ENCODE measurements around the gene OIT3. TPM values are rescaled to one million over a fixed set of nuclear protein-coding genes. Genes with fewer than 3 reads are reported as not detected.
"Not testable (repeated sequence)": the region's sequence is repeated elsewhere in the genome, so short reads cannot be mapped to it uniquely, and the experiment has no call there.

Gene OIT3
- polyA plus RNA-seq, 2 of the 4 experiments (the other 2 are of a cell fraction), result 0.06 to 0.08 TPM

DNA sequence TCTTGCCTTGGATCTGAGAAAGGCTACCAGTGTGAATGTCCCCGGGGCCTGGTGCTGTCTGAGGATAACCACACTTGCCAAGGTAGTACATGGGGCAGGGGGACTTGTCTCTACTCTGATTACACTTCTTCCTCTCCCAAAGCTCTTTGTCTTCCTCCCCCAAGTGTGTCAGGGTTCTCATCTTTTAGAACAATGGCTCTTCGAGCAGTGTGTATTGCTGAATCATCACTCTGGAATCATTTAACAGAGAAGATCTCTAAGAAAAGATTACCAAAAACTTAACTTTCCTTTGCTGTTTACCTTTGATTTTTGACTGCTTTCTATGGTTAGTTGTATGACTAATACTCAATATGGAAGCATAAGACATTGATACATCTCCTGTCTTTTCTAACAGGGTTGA is 18.2 kb downstream of the OIT3 start:
- no peaks in the 10 kb centered on the region for H3K9me3 ChIP-seq
- H3K4me2 ChIP-seq, result no peak overlapping the region
- H3K27ac ChIP-seq, result no peak overlapping the region
- DNase-seq (ENCODE audit: low read depth in 1 of 2, low spot score in 1 of 2) (no peak), FAIRE-seq (no peak), ATAC-seq (no peak)
- TF ChIP-seq MAFK (IDR thresholded peaks at IDR 0.05; ENCODE audit: partially characterized antibody), result peak; percentile 80
- TF ChIP-seq, protein P1, sequence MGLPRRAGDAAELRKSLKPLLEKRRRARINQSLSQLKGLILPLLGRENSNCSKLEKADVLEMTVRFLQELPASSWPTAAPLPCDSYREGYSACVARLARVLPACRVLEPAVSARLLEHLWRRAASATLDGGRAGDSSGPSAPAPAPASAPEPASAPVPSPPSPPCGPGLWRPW (IDR thresholded peaks at IDR 0.05), result no peak
- CTCF ChIA-PET, result no interaction called here
- H3K4me1 ChIP-seq, result no peaks in the 10 kb centered on the region
- H3K4me3 ChIP-seq, result no peak overlapping the region
- 96% methylated on average over 2 of the region's 2 CpGs for WGBS (ENCODE audit: missing lambda C conversion rate)
- POLR2A ChIA-PET, result no interaction called here

DNA sequence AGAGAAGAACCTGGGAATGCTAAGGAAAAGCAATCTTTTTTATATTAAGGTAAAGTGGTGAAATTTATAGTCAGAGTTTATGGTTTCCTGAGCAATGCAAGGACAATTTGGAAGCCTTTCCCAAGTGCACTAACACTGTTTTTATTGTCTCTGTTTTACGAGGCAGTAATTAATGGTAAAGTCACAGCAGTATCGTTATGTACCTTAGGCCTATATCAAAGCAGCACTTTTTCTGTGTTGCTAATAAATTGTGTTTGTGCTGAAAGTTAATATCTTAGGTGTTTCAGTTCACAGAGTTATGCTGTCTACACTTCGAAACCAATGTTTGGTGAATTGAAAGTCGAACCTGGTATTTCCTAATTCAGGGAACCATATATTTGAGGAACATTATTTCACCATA is 19.2 kb downstream of the OIT3 start:
- H3K27ac ChIP-seq, result no peak overlapping the region
- CTCF ChIA-PET, result no interaction called here
- POLR2A ChIA-PET, result no interaction called here
- no peak overlapping the region for H3K4me3 ChIP-seq
- 84% methylated on average over 4 of the region's 4 CpGs for WGBS (ENCODE audit: missing lambda C conversion rate)
- H3K4me2 ChIP-seq, result no peak overlapping the region
- H3K9me3 ChIP-seq, result no peaks in the 10 kb centered on the region
- ATAC-seq (no peak), FAIRE-seq (no peak), DNase-seq (ENCODE audit: low read depth in 1 of 2, low spot score in 1 of 2) (no peak)
- TF ChIP-seq KDM5A (IDR thresholded peaks at IDR 0.05) (no peak), CHD4 (IDR thresholded peaks at IDR 0.05; ENCODE audit: borderline replicate concordance) (no peak), KDM1A (IDR thresholded peaks at IDR 0.05; ENCODE audit: low read depth) (no peak), RFX5 (IDR thresholded peaks at IDR 0.05) (no peak), HOXA7 (CRISPR knock-in tag; IDR thresholded peaks at IDR 0.05) (no peak), HOXB13 (CRISPR knock-in tag; IDR thresholded peaks at IDR 0.05; ENCODE audit: low read depth) (no peak), EP300 (IDR thresholded peaks at IDR 0.05) (no peak), FOXS1 (CRISPR knock-in tag; IDR thresholded peaks at IDR 0.05) (no peak)
- TF ChIP-seq, protein P2, sequence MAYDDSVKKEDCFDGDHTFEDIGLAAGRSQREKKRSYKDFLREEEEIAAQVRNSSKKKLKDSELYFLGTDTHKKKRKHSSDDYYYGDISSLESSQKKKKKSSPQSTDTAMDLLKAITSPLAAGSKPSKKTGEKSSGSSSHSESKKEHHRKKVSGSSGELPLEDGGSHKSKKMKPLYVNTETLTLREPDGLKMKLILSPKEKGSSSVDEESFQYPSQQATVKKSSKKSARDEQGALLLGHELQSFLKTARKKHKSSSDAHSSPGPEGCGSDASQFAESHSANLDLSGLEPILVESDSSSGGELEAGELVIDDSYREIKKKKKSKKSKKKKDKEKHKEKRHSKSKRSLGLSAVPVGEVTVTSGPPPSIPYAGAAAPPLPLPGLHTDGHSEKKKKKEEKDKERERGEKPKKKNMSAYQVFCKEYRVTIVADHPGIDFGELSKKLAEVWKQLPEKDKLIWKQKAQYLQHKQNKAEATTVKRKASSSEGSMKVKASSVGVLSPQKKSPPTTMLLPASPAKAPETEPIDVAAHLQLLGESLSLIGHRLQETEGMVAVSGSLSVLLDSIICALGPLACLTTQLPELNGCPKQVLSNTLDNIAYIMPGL (CRISPR knock-in tag; IDR thresholded peaks at IDR 0.05; ENCODE audit: borderline replicate concordance), result no peak
- TF ChIP-seq, protein P3, sequence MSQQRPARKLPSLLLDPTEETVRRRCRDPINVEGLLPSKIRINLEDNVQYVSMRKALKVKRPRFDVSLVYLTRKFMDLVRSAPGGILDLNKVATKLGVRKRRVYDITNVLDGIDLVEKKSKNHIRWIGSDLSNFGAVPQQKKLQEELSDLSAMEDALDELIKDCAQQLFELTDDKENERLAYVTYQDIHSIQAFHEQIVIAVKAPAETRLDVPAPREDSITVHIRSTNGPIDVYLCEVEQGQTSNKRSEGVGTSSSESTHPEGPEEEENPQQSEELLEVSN (IDR thresholded peaks at IDR 0.05; ENCODE audit: borderline replicate concordance, low read depth), result no peak
- TF ChIP-seq, protein P4, sequence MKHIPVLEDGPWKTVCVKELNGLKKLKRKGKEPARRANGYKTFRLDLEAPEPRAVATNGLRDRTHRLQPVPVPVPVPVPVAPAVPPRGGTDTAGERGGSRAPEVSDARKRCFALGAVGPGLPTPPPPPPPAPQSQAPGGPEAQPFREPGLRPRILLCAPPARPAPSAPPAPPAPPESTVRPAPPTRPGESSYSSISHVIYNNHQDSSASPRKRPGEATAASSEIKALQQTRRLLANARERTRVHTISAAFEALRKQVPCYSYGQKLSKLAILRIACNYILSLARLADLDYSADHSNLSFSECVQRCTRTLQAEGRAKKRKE (CRISPR knock-in tag; IDR thresholded peaks at IDR 0.05; ENCODE audit: low read depth), result no peak
- H3K4me1 ChIP-seq, result no peaks in the 10 kb centered on the region

DNA sequence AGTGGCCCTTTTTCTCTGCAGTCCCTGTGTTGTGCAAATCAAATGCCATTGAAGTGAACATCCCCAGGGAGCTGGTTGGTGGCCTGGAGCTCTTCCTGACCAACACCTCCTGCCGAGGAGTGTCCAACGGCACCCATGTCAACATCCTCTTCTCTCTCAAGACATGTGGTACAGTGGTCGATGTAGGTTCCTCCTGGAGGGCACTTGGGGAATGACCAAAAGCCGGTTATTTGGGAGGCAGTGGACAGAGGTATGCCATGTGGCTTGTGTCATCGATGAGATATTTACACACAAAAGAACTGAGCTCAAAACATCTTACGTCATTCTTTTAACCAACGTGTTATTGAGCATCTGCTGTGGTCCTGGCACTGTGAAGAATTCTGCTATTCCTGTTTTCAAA is 19.7 kb downstream of the OIT3 start:
- Histone ChIP-seq H3K4me2 (no peak overlapping the region), H3K4me3 (no peak overlapping the region), H3K27ac (no peak overlapping the region), H3K4me1 (no peaks in the 10 kb centered on the region), H3K9me3 (no peaks in the 10 kb centered on the region)
- TF ChIP-seq ESRRA (IDR thresholded peaks at IDR 0.05; ENCODE audit: borderline replicate concordance, low read length) (no peak), RARB (CRISPR knock-in tag; IDR thresholded peaks at IDR 0.05) (no peak), HOXB13 (CRISPR knock-in tag; IDR thresholded peaks at IDR 0.05; ENCODE audit: low read depth) (no peak), MAZ (IDR thresholded peaks at IDR 0.05; ENCODE audit: borderline replicate concordance, low read depth, low read length) (no peak), EHF (CRISPR knock-in tag; IDR thresholded peaks at IDR 0.05) (no peak), JUNB (IDR thresholded peaks at IDR 0.05) (no peak), MYC (IDR thresholded peaks at IDR 0.05; ENCODE audit: borderline replicate concordance, low read length) (no peak), POLR2A (IDR thresholded peaks at IDR 0.05; ENCODE audit: low read length) (no peak), HDAC2 (IDR thresholded peaks at IDR 0.05) (no peak), ZSCAN20 (CRISPR knock-in tag; IDR thresholded peaks at IDR 0.05) (no peak)
- TF ChIP-seq, protein P5, sequence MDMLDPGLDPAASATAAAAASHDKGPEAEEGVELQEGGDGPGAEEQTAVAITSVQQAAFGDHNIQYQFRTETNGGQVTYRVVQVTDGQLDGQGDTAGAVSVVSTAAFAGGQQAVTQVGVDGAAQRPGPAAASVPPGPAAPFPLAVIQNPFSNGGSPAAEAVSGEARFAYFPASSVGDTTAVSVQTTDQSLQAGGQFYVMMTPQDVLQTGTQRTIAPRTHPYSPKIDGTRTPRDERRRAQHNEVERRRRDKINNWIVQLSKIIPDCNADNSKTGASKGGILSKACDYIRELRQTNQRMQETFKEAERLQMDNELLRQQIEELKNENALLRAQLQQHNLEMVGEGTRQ (IDR thresholded peaks at IDR 0.05), result no peak
- DNase-seq (ENCODE audit: low read depth in 1 of 2, low spot score in 1 of 2), result peak in 1 of 2 experiments; percentile 14
- peak; percentile 34 to 60; a peak in 2 of 6 replicates for ATAC-seq
- WGBS (ENCODE audit: missing lambda C conversion rate), result 68% methylated on average over 7 of the region's 7 CpGs
- POLR2A ChIA-PET, result no interaction called here
- CTCF ChIA-PET, result no interaction called here
- FAIRE-seq, result no peak

DNA sequence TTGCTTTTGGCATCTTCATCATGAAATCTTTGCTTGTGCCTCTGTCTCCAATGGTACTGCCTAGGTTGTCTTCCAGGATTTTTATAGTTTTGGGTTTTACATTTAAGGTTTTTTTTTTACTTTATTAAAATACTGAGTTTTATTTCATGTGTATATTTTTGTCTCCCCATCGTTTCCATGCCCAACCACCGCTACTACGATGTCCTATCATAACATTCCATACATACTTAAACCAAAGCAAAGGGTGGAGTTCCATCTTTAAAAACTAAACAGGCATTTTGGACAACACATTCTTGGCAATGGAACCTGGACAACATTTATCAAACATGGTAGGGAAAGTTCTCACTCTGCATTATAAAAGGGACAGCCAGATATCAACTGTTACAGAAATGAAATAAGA is 23.7 kb downstream of the OIT3 start:
- H3K9me3 ChIP-seq; ATAC-seq; POLR2A ChIA-PET; H3K4me2 ChIP-seq; DNase-seq (ENCODE audit: low read depth in 1 of 2, low spot score in 1 of 2); FAIRE-seq; H3K4me1 ChIP-seq; H3K27ac ChIP-seq; H3K4me3 ChIP-seq: not testable (repeated sequence)
- CTCF ChIA-PET, result interaction anchor here (1.1 kb wide), 1 partner anchor 14 kb away, joined by 3 read pairs; no protein-coding TSS in a partner anchor
- WGBS (ENCODE audit: missing lambda C conversion rate), result 58% methylated on average over 3 of the region's 3 CpGs

DNA sequence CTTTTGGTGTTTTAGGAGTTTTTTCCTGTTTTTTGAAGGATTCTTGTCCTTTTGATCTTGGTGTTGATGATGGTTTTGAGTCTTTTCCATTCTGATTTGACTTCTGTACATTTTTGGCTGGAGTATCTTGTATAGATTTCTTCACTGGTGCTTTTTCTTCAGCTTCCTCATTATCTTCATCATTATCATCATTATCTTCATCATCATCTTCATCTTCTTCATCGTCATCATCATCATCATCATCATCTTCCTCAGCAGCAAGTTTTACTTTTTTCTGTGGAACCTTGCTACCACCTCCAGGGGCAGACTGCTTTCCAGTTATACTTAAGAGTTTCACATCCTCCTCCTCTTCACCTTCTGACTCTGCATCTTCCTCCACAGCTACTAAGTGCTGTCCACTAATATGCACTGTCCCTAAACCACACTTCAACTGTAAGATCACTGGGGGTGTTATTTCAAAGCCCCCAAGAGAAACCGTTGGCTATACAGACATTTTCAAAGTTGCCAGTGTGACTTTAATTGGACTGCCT is 24.3 kb downstream of the OIT3 start:
- H3K4me1 ChIP-seq; POLR2A ChIA-PET; H3K4me3 ChIP-seq; DNase-seq (ENCODE audit: low read depth in 1 of 2, low spot score in 1 of 2); H3K27ac ChIP-seq; FAIRE-seq; ATAC-seq; H3K9me3 ChIP-seq; CTCF ChIA-PET; H3K4me2 ChIP-seq: not testable (repeated sequence)
- WGBS (ENCODE audit: missing lambda C conversion rate), result 31% methylated on average over 2 of the region's 2 CpGs

Measured in A549 (cell line).